Thoracic aorta (tissue), 2 donors: Measurements from ENCODE around the gene SPI1. TPM values are rescaled to one million over a fixed set of nuclear protein-coding genes. Genes with fewer than 3 reads are reported as not detected.

Experiments used
- ATAC-seq: fragments of 150-250 bp; one replicate; pipeline ENCODE4 v1.8.0; 2017; ENCODE audit warnings: low read depth; ENCODE audit not compliant: insufficient number of reproducible peaks, low FRiP score
- DNase-seq: peaks from one replicate; pipeline ENCODE4 v3.0.0-alpha.2; 2020; ENCODE audit warnings: low spot score
- H3K27ac ChIP-seq, 2 donors: fragments of 200-600 bp; sonication (generic); 1 replicate in 1 of 2; 2 replicates in 1 of 2; pipeline ENCODE4 v1.5.1; 2016; ENCODE audit warnings: mild to moderate bottlenecking in 2 of 2, moderate library complexity in 2 of 2
- H3K27me3 ChIP-seq: fragments of 200-600 bp; sonication (generic); replicated peaks from 2 replicates; pipeline ENCODE4 v1.6.0; 2016; ENCODE audit warnings: mild to moderate bottlenecking; ENCODE audit not compliant: insufficient read depth
- H3K36me3 ChIP-seq: fragments of 200-600 bp; sonication (generic); one replicate; pipeline ENCODE4 v1.5.1; 2016
- H3K4me1 ChIP-seq, 2 donors: fragments of 200-600 bp; sonication (generic); 1 replicate in 1 of 2; 2 replicates in 1 of 2; pipeline versions ENCODE4 v1.5.1 to v1.6.0; 2016; ENCODE audit warnings: low read depth in 2 of 2, mild to moderate bottlenecking in 1 of 2; ENCODE audit not compliant: control insufficient read depth in 1 of 2
- H3K4me3 ChIP-seq: fragments of 200-600 bp; sonication (generic); 2 replicates; pipeline ENCODE4 v1.5.1; 2016; ENCODE audit warnings: mild to moderate bottlenecking
- H3K9me3 ChIP-seq: fragments of 200-600 bp; sonication (generic); 2 replicates; pipeline ENCODE4 v1.5.1; 2016
- total RNA-seq, 2 donors: library from RNA; depleted of rRNA; stranded (reverse); fragments of >200 nt; gene quantifications; one replicate each; pipeline versions ENCODE4 v1.1.0 to v1.2.3, GENCODE V29; 2016
- TF ChIP-seq, protein P1 (sequence below): fragments of 200-600 bp; sonication (generic); IDR thresholded peaks from one replicate; pipeline ENCODE4 v1.5.1; 2019; ENCODE audit warnings: antibody characterized with exemption

SPI1 gene
- total RNA-seq, 2 donors from 2014 or later, result 35.0 to 44.4 TPM

DNA sequence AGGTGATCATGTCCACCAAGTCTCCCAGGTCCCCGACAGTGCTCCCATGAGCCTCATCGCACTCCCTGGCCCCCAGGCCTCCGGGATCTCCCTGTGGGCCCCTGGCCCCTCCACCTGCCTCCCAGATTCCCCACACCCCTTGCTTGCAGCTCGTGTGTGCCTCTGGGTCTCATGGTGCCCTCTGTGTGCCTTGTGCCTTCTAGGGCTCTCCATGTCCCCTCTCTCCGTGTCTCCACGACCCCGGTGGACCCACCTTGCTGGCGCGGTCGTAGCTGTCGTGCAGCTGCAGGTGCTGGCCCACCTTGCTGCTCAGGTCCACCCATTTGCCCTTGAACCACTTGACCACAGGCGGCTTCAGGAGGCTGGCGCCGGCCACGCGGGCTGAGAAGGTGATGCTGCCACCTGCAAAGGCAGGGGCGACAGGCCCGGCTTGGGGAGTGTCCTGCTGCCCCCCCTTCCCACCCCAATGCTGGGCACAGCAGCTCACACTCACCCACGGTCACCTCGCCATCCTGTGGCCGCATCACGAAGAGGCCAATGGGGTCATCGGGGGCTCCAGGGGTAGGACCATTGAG is 28.7 kb downstream of the SPI1 start:
- Histone ChIP-seq H3K27ac (no peak overlapping the region), H3K27me3 (no peaks in the 10 kb centered on the region), H3K9me3 (no peaks in the 10 kb centered on the region), H3K4me3 (no peak overlapping the region), H3K4me1 (no peaks in the 10 kb centered on the region), H3K36me3 (no peaks in the 10 kb centered on the region)
- ATAC-seq, result no peak
- TF ChIP-seq, protein P1, sequence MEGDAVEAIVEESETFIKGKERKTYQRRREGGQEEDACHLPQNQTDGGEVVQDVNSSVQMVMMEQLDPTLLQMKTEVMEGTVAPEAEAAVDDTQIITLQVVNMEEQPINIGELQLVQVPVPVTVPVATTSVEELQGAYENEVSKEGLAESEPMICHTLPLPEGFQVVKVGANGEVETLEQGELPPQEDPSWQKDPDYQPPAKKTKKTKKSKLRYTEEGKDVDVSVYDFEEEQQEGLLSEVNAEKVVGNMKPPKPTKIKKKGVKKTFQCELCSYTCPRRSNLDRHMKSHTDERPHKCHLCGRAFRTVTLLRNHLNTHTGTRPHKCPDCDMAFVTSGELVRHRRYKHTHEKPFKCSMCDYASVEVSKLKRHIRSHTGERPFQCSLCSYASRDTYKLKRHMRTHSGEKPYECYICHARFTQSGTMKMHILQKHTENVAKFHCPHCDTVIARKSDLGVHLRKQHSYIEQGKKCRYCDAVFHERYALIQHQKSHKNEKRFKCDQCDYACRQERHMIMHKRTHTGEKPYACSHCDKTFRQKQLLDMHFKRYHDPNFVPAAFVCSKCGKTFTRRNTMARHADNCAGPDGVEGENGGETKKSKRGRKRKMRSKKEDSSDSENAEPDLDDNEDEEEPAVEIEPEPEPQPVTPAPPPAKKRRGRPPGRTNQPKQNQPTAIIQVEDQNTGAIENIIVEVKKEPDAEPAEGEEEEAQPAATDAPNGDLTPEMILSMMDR, result no peak
- DNase-seq, result no peak

DNA sequence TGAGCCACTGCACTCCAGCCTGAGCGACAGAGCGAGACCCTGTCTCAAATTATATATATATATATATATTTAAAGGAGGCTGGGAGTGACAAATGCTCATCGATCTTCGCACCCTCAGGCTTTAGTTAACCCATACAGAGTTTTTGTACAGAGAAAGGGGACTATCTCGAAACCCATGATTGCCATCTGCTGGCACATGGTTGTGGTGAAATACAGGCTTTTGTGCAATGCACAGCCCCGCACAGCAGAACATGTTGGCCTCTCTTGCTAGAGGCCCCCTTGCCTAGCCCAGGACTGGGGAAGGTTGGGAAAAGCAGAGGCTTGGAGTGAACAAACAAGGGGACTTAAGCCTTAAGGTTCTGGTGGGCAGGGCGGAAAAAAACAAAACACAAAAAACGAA is 29.5 kb downstream of the SPI1 start:
- Histone ChIP-seq H3K27ac (no peak overlapping the region), H3K4me1 (no peaks in the 10 kb centered on the region), H3K9me3 (no peaks in the 10 kb centered on the region), H3K27me3 (no peaks in the 10 kb centered on the region), H3K4me3 (no peak overlapping the region), H3K36me3 (no peaks in the 10 kb centered on the region)
- TF ChIP-seq, protein P1, result no peak
- DNase-seq, result no peak
- no peak for ATAC-seq

DNA sequence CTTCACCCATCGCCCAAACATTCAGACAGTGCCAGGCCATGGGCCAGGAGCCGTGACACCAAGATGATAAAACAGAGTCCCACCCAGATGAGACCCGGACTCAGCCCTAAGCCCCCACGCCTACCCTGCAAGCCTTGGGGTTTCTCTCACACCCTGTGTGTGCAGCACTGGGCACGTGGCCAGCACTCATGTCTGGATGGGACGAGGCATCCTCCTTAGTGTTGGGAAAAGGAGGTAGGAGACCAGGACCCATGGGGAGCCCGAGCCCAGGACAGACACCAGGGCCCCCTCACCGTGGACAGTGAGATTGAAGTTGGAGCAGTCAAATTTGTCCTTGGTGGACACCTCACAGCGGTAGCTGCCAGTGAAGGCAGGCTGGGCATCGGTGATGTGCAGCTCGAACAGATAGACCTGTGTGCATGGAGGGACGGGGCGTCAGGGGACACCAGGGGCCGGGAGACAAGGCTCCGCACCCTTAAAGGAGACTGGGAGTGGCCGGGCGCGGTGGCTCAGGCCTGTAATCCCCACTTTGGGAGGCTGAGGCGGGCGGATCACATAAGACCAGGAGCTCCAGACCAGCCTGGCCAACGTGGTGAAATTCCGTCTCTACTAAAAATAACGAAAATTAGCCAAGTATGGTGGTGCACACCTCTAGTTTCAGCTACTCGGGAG is 30.1 kb downstream of the SPI1 start:
- Histone ChIP-seq H3K27me3 (no peaks in the 10 kb centered on the region), H3K4me3 (no peak overlapping the region), H3K9me3 (no peaks in the 10 kb centered on the region), H3K27ac (no peak overlapping the region), H3K4me1 (no peaks in the 10 kb centered on the region), H3K36me3 (no peaks in the 10 kb centered on the region)
- no peak for ATAC-seq
- no peak for DNase-seq
- TF ChIP-seq, protein P1, result no peak

DNA sequence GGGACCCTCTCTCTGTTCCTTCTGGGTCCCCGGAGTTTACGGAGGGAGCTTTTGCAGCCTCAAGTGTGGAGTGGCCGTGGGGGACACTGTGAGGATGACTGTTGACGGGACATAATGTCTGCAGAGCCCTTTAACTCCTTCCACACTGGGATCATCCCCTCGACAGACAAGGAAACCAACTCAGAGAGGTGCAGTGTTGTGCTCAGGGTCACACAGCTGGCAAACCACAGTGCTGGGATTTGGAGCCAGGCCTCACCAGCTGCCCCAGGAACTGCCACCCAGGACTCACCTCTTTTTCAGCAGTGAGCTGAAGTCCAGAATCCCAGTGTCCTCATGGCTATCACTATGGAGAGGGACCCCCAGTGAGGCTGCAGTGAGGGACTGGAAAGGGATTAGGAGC is 31.2 kb downstream of the SPI1 start:
- DNase-seq (no peak), ATAC-seq (no peak)
- Histone ChIP-seq H3K4me1 (no peaks in the 10 kb centered on the region), H3K27ac (no peak overlapping the region), H3K36me3 (no peaks in the 10 kb centered on the region), H3K4me3 (no peak overlapping the region), H3K27me3 (no peaks in the 10 kb centered on the region), H3K9me3 (no peaks in the 10 kb centered on the region)
- TF ChIP-seq, protein P1, result no peak

DNA sequence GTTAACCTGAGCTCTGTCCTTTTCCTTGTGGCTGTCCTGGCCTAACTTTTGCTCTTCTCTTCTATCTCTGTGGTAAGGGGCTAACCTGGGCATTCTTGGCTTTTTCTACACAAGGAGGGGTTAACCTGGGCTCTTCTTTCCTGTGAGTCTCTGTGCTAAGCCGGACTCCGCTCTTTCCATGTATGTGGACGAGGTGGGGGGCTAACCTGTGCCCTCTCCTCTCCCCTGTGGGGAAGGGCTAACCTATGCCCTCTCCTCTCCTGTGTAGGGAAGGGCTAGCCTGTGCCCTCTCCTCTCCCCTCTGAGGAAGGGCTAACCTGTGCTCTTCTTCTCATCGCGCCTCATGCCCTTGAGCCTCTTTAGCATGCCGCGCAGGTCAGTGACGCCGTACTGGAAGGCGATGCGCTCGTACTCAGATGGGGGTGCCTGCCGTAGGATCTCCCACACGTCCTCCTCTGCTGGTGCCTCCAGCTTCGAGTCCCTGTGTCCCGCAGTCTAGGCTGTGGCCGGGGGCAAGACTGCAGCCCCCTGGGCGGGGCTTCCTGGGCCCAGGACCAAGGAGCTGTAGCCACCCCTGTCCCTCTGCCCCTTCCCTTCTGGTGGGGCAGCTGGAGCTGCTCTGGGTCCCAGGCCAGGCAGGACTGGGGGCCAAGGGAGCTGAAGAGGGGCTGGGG is 32.3 kb downstream of the SPI1 start:
- H3K36me3 ChIP-seq, result no peaks in the 10 kb centered on the region
- H3K27me3 ChIP-seq, result no peaks in the 10 kb centered on the region
- TF ChIP-seq, protein P1, result no peak
- no peak overlapping the region for H3K27ac ChIP-seq
- no peak for DNase-seq
- no peaks in the 10 kb centered on the region for H3K4me1 ChIP-seq
- no peak for ATAC-seq
- no peaks in the 10 kb centered on the region for H3K9me3 ChIP-seq
- no peak overlapping the region for H3K4me3 ChIP-seq
